ENCODE measurements around the gene MBLAC1.

The MBLAC1 gene

GRCh38 chr7:100126931-100127865 is at the start of gene MBLAC1:
TSS of gene MBLAC1 (plus strand) at chr7:100126967. CDS start at chr7:100127396, 429 bp downstream.
- DNase-seq (peak; percentile 90), ATAC-seq (peak; percentile 67)
- no peaks in the 10 kb centered on the region for H3K9me3 Mint-ChIP-seq
- H3K4me1 Mint-ChIP-seq = peaks cover 43% of the 10 kb centered on the region
- peaks cover 9% of the 10 kb centered on the region for H3K36me3 Mint-ChIP-seq (ENCODE audit: low read depth)
- peak within 1 kb of the TSS; percentile 99 for H3K27ac Mint-ChIP-seq
- peak within 1 kb of the TSS; percentile 99 for H3K4me3 Mint-ChIP-seq
- H3K27me3 Mint-ChIP-seq = no peaks in the 10 kb centered on the region

DNA sequence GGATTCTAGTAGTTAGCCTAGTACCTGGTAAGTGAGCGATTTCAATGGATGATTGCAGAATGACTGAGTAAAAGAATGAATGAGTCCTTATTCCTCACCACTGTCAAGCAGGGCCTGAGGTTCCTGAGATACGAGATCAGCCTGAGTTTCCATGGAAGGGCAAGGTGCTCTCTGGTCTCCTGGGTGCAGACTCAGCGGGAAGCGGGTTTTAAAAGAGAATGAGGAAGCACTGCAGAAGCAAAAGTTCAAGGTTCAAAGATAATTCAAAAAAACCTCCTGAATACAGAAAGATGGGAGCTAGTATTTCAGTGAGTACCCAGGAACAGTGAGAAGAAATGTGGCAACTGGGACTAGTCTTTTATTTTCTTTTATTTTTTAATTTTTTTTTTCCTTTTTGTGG is 49.6 kb upstream of the MBLAC1 start:
- H3K9me3 Mint-ChIP-seq = peaks cover 8% of the 10 kb centered on the region

GRCh38 chr7:100079024-100079560 is 47.7 kb upstream of the MBLAC1 start:
- Mint-ChIP-seq H3K4me3 (no peak overlapping the region), H3K9me3 (no peaks in the 10 kb centered on the region), H3K27me3 (no peaks in the 10 kb centered on the region), H3K4me1 (peaks cover 32% of the 10 kb centered on the region), H3K27ac (peak overlapping the region; percentile 29), H3K36me3 (ENCODE audit: low read depth) (peaks cover 40% of the 10 kb centered on the region)
- DNase-seq (no peak), ATAC-seq (no peak)

More for the DNA sequence above, 49.6 kb upstream of the MBLAC1 start:
- ATAC-seq (no peak), DNase-seq (no peak)
- Mint-ChIP-seq H3K36me3 (ENCODE audit: low read depth) (peaks cover 59% of the 10 kb centered on the region), H3K27me3 (no peaks in the 10 kb centered on the region), H3K4me1 (peaks cover 24% of the 10 kb centered on the region), H3K27ac (no peak overlapping the region), H3K4me3 (no peak overlapping the region)

- no peak for DNase-seq
- no peak for ATAC-seq
- peak overlapping the region; percentile 88 for H3K4me3 Mint-ChIP-seq
- peaks cover 20% of the 10 kb centered on the region for H3K36me3 Mint-ChIP-seq (ENCODE audit: low read depth)
- H3K4me1 Mint-ChIP-seq = peaks cover 32% of the 10 kb centered on the region
- H3K27me3 Mint-ChIP-seq = no peaks in the 10 kb centered on the region
- peak overlapping the region; percentile 77 for H3K27ac Mint-ChIP-seq
- H3K9me3 Mint-ChIP-seq = no peaks in the 10 kb centered on the region
Measured at GRCh38 chr7:100080907-100081534, 45.7 kb upstream of the MBLAC1 start.

- DNase-seq = peak; percentile 99
- peaks cover 32% of the 10 kb centered on the region for H3K4me1 Mint-ChIP-seq
- H3K27ac Mint-ChIP-seq = peak within 1 kb of the TSS; percentile 91
- H3K4me3 Mint-ChIP-seq = peak within 1 kb of the TSS; percentile 88
- peaks cover 14% of the 10 kb centered on the region for H3K36me3 Mint-ChIP-seq (ENCODE audit: low read depth)
- no peaks in the 10 kb centered on the region for H3K9me3 Mint-ChIP-seq
- peak; percentile 91 for ATAC-seq
- no peaks in the 10 kb centered on the region for H3K27me3 Mint-ChIP-seq
Measured at GRCh38 chr7:100081535-100082102, 45.1 kb upstream of the MBLAC1 start, which contains the start of gene ZNF3. TSS of gene ZNF3 (minus strand) at chr7:100081723. CDS start at chr7:100077357, 4,366 bp downstream.

- Mint-ChIP-seq H3K27me3 (no peaks in the 10 kb centered on the region), H3K4me3 (peak overlapping the region; percentile 88), H3K36me3 (ENCODE audit: low read depth) (peaks cover 8% of the 10 kb centered on the region), H3K4me1 (peaks cover 38% of the 10 kb centered on the region), H3K27ac (peak overlapping the region; percentile 91), H3K9me3 (no peaks in the 10 kb centered on the region)
- no peak for ATAC-seq
- DNase-seq = no peak
Measured at GRCh38 chr7:100082978-100083377, 43.8 kb upstream of the MBLAC1 start.

- Mint-ChIP-seq H3K27me3 (peaks cover 3% of the 10 kb centered on the region), H3K9me3 (no peaks in the 10 kb centered on the region), H3K36me3 (ENCODE audit: low read depth) (peaks cover 13% of the 10 kb centered on the region), H3K27ac (no peak overlapping the region), H3K4me3 (no peak overlapping the region), H3K4me1 (peaks cover 42% of the 10 kb centered on the region)
- DNase-seq (no peak), ATAC-seq (no peak)
Measured at GRCh38 chr7:100085515-100085914, 41.3 kb upstream of the MBLAC1 start.

- peaks cover 24% of the 10 kb centered on the region for H3K36me3 Mint-ChIP-seq (ENCODE audit: low read depth)
- no peak for DNase-seq
- peak overlapping the region; percentile 19 for H3K4me3 Mint-ChIP-seq
- peaks cover 3% of the 10 kb centered on the region for H3K27me3 Mint-ChIP-seq
- peak overlapping the region; percentile 73 for H3K27ac Mint-ChIP-seq
- H3K4me1 Mint-ChIP-seq = peaks cover 48% of the 10 kb centered on the region
- no peaks in the 10 kb centered on the region for H3K9me3 Mint-ChIP-seq
- ATAC-seq = no peak
Measured at GRCh38 chr7:100087055-100087750, 39.6 kb upstream of the MBLAC1 start.

- DNase-seq (no peak), ATAC-seq (no peak)
- Mint-ChIP-seq H3K4me1 (peaks cover 46% of the 10 kb centered on the region), H3K36me3 (ENCODE audit: low read depth) (peaks cover 34% of the 10 kb centered on the region), H3K9me3 (no peaks in the 10 kb centered on the region), H3K4me3 (peak overlapping the region; percentile 95), H3K27ac (peak overlapping the region; percentile 96), H3K27me3 (peaks cover 3% of the 10 kb centered on the region)
Measured at GRCh38 chr7:100088095-100088620, 38.6 kb upstream of the MBLAC1 start.

DNA sequence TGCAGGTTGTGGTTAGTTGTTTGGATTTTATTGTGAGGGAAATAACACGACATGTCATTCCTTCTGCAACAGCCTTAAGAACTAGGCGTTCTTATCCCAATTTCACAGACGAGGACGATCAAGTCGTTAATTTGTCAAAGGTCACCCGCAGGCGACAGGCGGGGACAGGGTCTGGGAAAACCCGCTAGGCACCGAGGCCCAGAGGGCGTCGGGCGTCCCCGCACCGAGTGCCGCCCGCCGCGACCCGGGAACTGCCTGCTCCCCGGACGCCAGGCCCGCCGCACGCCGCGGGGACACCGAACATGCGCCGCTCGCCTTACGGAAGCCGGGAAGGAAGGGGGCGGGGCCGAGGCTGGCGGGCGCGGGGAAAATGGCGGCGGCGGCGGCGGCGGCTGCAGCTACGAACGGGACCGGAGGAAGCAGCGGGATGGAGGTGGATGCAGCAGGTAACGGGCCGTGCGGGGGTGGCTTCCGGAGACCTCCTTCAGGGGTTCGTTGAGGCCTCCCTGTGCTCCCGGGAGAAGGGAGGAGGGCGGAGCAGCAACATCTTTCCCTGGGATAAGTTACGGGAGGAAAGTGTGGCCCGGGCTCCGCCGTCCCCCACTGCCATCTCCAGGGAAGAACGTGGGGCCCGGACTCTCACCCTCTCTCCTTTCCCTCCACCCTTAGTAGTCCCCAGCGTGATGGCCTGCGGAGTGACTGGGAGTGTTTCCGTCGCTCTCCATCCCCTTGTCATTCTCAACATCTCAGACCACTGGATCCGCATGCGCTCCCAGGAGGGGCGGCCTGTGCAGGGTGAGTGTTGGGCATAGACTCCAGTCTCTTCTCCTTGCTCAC is 37.9 kb upstream of the MBLAC1 start, which contains the start of gene COPS6:
Gene COPS6, plus strand, starts transcription at position 349 of the 837 bp plus-strand sequence. Its CDS starts 22 bp downstream, at position 371.
- Mint-ChIP-seq H3K27ac (peak within 1 kb of the TSS; percentile 96), H3K36me3 (ENCODE audit: low read depth) (peaks cover 40% of the 10 kb centered on the region), H3K27me3 (peaks cover 3% of the 10 kb centered on the region), H3K4me3 (peak within 1 kb of the TSS; percentile 95), H3K4me1 (peaks cover 47% of the 10 kb centered on the region), H3K9me3 (no peaks in the 10 kb centered on the region)
- ATAC-seq (peak; percentile 38), DNase-seq (peak; percentile 94)

DNA sequence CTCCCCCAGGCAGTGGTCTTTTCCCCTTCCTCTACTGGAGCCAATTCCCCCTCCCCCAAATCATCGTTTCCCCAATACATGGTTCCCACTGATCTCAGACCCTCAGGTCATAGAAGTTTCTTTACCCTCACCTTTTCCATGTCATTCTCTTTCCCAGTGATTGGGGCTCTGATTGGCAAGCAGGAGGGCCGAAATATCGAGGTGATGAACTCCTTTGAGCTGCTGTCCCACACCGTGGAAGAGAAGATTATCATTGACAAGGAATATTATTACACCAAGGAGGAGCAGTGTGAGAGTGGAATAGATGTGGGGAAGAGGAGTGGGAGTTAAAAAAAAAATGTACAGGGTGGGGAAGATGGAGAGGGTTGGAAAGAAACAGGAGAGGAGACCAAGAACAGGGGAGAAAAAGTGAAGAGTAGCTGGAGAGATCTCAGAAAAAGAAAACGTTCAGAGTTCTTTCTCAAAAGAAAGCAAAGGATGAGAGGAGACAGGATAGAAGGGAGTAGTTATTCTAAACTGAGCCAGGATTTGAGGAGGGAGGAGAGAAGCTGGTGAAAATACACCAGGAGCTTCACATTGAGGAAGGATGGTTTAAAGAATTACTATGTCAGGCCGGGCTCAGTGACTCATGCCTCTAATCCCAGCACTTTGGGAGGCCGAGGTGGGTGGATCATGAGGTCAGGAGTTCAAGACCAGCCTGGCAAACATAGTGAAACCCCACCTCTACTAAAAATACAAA is 37.1 kb upstream of the MBLAC1 start:
- Mint-ChIP-seq H3K9me3 (no peaks in the 10 kb centered on the region), H3K4me3 (peak overlapping the region; percentile 95), H3K27me3 (peaks cover 3% of the 10 kb centered on the region), H3K27ac (peak overlapping the region; percentile 96), H3K36me3 (ENCODE audit: low read depth) (peaks cover 47% of the 10 kb centered on the region), H3K4me1 (peaks cover 47% of the 10 kb centered on the region)
- ATAC-seq (no peak), DNase-seq (no peak)

- Mint-ChIP-seq H3K4me3 (peak overlapping the region; percentile 49), H3K9me3 (no peaks in the 10 kb centered on the region), H3K36me3 (ENCODE audit: low read depth) (peaks cover 57% of the 10 kb centered on the region), H3K4me1 (peaks cover 50% of the 10 kb centered on the region), H3K27ac (peak overlapping the region; percentile 63), H3K27me3 (peaks cover 3% of the 10 kb centered on the region)
- DNase-seq (no peak), ATAC-seq (peak; percentile 37)
Measured at GRCh38 chr7:100090527-100091410, 36.0 kb upstream of the MBLAC1 start.

Measured in activated naive CD8-positive, alpha-beta T cell treated with anti-CD3 and anti-CD28 coated beads, Interleukin-2, amount 50 U/mL, for 24 hours (primary cell).